Muscle of arm (tissue), 12 donors: ENCODE data around the gene STAP1. TPM values are rescaled to one million over a fixed set of nuclear protein-coding genes. Genes with fewer than 3 reads are reported as not detected.
"Not testable (repeated sequence)": the region's sequence is repeated elsewhere in the genome, so short reads cannot be mapped to it uniquely, and the experiment has no call there.

Experiments used
- DNase-seq: peaks from one replicate; pipeline ENCODE4 v3.0.0-alpha.2; 2013
- polyA plus RNA-seq, 12 donors: library from polyadenylated mRNA; unstranded; fragments of 120-200 nt; gene quantifications; one replicate each; pipeline ENCODE4 v1.2.1, GENCODE V29; 2013; ENCODE audit not compliant: insufficient read length in 12 of 12

STAP1 gene
- polyA plus RNA-seq, 12 donors: 0.14 to 1.9 (median 0.36) TPM; not detected in 6

DNA sequence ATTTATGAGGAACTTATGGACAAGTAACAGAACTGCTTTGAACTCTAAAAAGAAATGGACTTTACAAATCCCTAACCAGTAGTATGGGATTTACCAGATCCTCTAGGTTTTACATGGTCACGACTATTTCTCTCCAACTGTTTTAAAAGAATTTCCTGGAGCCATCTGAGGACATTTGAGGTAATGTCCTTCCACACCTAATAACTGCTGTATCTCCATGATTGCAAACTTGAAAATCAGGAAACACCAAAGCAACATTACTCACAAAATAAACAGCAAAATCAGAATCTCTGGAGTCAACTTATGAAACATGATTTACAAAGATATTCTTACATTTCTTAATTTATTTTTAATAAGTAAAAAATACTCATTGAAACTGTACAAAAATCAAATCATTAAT, 58.0 kb downstream of the STAP1 start:
- DNase-seq: no peak

DNA sequence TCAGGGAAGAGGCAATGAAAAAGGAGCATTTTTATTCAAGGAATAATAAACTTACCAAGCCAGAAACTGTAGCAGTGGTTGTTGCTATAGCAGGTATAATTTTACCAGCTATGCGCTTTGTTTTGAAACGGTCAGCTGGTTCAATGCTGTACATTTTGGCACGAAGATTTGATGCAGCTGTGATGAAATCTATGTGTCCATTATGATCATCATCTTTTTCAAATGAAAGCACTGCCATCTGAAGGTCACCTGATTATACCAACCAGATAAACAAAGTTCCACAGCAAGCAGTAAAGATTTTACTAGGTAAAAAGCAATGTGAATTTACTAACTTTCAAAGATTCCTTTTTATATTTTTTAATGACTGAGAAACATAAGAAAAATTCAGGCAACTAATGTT, 66.4 kb downstream of the STAP1 start:
- no peak for DNase-seq

DNA sequence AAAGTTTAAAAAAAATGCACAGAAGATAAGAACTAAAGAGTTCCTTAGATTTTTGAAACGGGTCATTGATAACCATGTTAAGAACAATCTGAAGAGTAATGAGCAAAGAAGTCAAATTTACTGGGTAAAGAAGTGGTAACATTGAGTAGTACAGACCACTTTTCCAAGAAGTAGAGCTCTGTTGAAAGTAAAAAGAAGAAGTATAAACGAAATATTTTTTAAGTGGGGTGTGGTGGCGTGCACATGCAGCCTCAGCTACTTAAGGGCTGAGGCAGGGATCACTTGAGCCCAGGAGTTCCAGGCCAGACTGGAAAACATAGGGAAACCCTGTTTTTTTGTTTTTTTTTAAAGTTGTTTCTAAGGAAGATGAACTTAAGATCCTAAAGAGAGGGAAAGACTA, 74.0 kb downstream of the STAP1 start:
- no peak for DNase-seq

DNA sequence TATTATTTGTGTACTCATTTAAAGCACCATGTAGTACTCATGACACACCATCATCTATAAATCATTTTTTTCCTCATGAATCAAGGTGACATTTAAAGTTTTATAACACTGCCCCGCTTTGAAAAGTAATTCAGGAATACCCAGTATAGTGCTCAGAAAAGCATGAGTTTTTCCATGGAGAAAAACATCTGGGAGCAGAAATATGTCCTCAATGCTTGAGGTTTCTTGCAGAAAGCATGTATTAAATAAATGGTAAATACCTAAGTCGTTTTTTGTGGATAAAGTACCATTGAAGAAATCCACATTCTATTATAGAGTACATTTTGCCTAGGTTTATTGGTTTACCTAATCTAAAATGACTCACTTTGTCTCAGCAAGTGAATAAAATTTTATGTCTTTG, 76.2 kb downstream of the STAP1 start:
- no peak for DNase-seq

DNA sequence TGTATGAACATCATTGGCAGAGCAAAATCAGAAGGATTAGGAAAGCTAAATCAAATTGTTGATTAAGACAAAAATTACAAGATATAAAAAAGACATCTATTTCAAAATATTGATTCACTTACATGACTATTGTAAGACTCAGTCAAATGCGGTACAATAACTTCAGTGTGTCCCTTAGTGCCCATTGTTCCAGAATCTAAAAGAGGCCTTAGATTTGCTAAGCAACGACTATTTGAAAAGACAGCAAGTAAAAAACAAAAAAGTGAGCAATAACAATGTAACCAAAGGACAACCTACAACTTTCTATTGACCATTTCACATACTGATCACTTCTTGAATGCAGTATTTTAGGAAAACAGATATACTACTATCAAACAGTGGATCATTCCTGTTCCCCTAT, 76.8 kb downstream of the STAP1 start:
- DNase-seq: no peak

DNA sequence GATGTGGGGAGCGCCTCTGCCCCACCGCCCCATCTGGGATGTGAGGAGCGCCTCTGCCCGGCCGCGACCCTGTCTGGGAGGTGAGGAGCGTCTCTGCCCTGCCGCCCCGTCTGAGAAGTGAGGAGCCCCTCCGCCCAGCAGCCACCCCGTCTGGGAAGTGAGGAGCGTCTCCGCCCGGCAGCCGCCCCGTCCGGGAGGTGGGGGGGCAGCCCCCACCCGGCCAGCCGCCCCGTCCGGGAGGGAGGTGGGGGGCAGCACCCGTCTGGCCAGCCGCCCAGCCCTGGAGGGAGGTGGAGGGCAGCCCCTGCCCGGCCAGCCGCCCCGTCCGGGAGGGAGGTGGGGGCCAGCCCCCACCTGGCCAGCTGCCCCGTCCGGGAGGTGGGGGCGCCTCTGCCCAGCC, 78.5 kb downstream of the STAP1 start:
- DNase-seq: not testable (repeated sequence)

DNA sequence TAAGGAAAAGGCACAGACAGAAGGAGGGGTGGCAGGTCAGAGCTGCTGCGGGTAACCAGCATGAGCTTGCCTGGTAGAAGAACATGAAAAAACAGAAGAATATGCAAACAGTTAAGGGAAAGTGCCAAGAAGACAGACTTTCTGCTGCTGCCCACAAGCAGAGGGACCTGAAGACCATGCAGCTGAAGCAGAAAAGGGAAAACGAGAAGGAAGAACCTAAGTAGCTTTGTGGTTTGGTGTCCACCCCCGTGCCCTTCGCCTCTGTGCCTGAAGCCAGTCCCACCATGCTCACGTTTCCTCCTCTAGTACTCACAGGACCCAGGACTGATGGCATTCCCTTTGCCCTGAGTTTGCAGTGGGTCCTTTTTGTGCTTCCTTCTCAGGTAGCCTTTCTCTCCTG, 79.6 kb downstream of the STAP1 start:
- no peak for DNase-seq

DNA sequence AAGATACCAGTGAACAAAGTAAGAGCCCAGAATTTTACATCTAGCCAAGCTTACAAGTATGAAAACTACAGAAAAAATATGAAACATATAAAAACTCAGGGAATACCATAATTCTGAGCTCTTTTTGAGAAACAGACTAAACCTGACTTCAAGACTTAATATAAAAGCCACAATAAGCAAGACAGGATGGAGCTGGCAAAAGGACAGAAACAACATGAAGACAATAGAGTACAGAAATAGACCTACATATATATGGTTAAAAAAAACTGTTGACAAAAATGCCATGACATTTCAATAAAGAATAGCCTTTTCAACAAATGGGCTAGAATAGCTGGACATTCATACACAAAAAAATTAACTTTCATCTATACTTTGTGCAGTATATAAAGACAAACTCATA, 93.0 kb downstream of the STAP1 start:
- DNase-seq: no peak

Other genes starting within 250 kb of the STAP1 start
- gene CENPC, start 13.2 kb upstream of the STAP1 start, polyA plus RNA-seq: 10 to 100 TPM in 11 of 12 donors, not detected in 1; 11.8 to 24.5 (median 17.0) TPM
- gene UBA6, start 142.4 kb downstream of the STAP1 start, polyA plus RNA-seq: 10 to 100 TPM in 11 of 12 donors, not detected in 1; 27.1 to 65.3 (median 47.3) TPM
- gene GNRHR, start 195.7 kb downstream of the STAP1 start, polyA plus RNA-seq: under 1 TPM in 10 of 12 donors, not detected in 2; 0.29 to 0.74 (median 0.41) TPM